ENCODE data around the gene RNF220. TPM values are rescaled to one million over a fixed set of nuclear protein-coding genes. Genes with fewer than 3 reads are reported as not detected.

Gene RNF220
- total and polyA plus RNA-seq, 9 of the 15 experiments (the other 6 are each of a cell fraction or from before 2014, with no cell fraction given): 5.1 to 117 (median 66.9) TPM

GRCh38 chr1:44591381-44591780, 186.3 kb downstream of the RNF220 start:
- no peak for DNase-seq (ENCODE audit: extremely low read depth in 1 of 4, low spot score in 3 of 4)
- Histone ChIP-seq H3K9ac (ENCODE audit: insufficient read depth in 1 of 2, low read depth in 2 of 2, low read length in 2 of 2) (no peak overlapping the region), H3K4me1 (replicated peaks in 1 of 2; ENCODE audit: control insufficient read depth in 2 of 2, insufficient read depth in 2 of 2, low read length in 2 of 2) (peaks cover 0 to 12% of the 10 kb centered on the region in 2 experiments; a peak in 3 of 5 replicates), H3K9me1 (ENCODE audit: control insufficient read depth, insufficient read depth, low read length) (no peaks in the 10 kb centered on the region), H3K4me2 (ENCODE audit: insufficient read depth, low read length) (no peak overlapping the region), H3K4me3 (no peak overlapping the region), H2AFZ (ENCODE audit: low read depth, low read length) (no peak overlapping the region), H3K79me2 (ENCODE audit: control insufficient read depth, insufficient read depth, low read length) (no peaks in the 10 kb centered on the region), H3K27ac (ENCODE audit: extremely low read depth, low read depth, low read length) (no peak overlapping the region), H3K36me3 (ENCODE audit: control insufficient read depth, insufficient read depth, low read length) (no peaks in the 10 kb centered on the region), H4K20me1 (replicated peaks; ENCODE audit: control insufficient read depth, insufficient read depth, low read length) (peaks cover 10% of the 10 kb centered on the region; the same call in 1 of the 2 replicates), H3K9me3 (replicated peaks; ENCODE audit: control insufficient read depth, insufficient read depth, low read depth, low read length) (no peaks in the 10 kb centered on the region), H3K27me3 (ENCODE audit: control insufficient read depth in 2 of 2, insufficient read depth in 2 of 2, low read length in 2 of 2) (peaks cover 37 to 61% of the 10 kb centered on the region in 2 experiments)
- ChIA-PET CTCF (ENCODE audit: low intra/inter-chr PET ratio) (no interaction called here), POLR2A (no interaction called here)
- no peak for TF ChIP-seq CREB3L1 (IDR thresholded peaks at IDR 0.05; ENCODE audit: borderline replicate concordance, low read depth)
- TF ChIP-seq ARID4B (CRISPR knock-in tag; IDR thresholded peaks at IDR 0.05): no peak
- TF ChIP-seq OTX1 (CRISPR knock-in tag; IDR thresholded peaks at IDR 0.05): no peak
- TF ChIP-seq ZNF584 (CRISPR knock-in tag; IDR thresholded peaks at IDR 0.05; ENCODE audit: low read depth): no peak
- no peak for TF ChIP-seq PRMT5 (CRISPR knock-in tag; IDR thresholded peaks at IDR 0.05)
- no peak for TF ChIP-seq ZNF277 (CRISPR knock-in tag; IDR thresholded peaks at IDR 0.05; ENCODE audit: borderline replicate concordance)
- TF ChIP-seq TCF15 (CRISPR knock-in tag; IDR thresholded peaks at IDR 0.05): no peak
- no peak for FAIRE-seq
- no peak for ATAC-seq
- in situ Hi-C loops (cut with MboI): loop anchor here (10.0 kb wide), 1 partner anchor 367 kb away; no protein-coding TSS in a partner anchor
- no TSS peak for BruUV-seq (replicated peaks)
- intact Hi-C loops (cut with micrococcal nuclease): loop anchor here (10.0 kb wide), 1 partner anchor 297 kb away; no protein-coding TSS in a partner anchor
- 31% methylated on average over 5 of the region's 5 CpGs for WGBS (ENCODE audit: insufficient coverage, low coverage, missing lambda C conversion rate)

All from K562 (cell line).